ENCODE data around the gene FOXC2.
A peak's percentile ranks its signal among the peaks of the same experiment; 100 is the strongest.

Gene FOXC2

DNA sequence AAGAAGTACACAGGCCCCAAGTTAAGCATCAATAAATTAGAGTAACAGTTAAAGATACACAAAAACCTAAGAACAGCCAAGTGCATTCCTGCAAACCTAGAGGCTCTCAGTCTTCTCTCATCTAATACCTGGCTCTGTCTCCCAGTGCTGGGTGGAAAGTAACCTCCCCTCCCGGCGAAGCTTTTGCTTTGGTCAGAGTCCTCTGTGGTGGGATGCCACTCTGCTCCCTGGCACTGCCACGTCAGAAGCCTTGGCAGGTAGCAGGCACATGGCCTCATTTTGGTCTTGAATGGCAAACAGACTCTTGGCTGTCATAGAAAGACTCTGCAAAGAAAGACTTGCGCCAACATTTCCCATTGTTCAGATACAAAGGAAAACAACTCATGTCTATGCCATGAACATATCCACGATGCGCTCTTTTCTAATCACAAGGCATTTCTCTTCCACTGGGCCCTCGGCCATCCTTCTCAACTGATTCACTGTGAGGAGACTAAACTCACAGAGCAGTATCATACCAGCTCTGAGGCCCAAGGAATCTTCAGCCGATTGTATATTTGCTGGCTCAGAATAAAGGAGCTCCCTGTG, 32.8 kb upstream of the FOXC2 start:
- no peak for DNase-seq

DNA sequence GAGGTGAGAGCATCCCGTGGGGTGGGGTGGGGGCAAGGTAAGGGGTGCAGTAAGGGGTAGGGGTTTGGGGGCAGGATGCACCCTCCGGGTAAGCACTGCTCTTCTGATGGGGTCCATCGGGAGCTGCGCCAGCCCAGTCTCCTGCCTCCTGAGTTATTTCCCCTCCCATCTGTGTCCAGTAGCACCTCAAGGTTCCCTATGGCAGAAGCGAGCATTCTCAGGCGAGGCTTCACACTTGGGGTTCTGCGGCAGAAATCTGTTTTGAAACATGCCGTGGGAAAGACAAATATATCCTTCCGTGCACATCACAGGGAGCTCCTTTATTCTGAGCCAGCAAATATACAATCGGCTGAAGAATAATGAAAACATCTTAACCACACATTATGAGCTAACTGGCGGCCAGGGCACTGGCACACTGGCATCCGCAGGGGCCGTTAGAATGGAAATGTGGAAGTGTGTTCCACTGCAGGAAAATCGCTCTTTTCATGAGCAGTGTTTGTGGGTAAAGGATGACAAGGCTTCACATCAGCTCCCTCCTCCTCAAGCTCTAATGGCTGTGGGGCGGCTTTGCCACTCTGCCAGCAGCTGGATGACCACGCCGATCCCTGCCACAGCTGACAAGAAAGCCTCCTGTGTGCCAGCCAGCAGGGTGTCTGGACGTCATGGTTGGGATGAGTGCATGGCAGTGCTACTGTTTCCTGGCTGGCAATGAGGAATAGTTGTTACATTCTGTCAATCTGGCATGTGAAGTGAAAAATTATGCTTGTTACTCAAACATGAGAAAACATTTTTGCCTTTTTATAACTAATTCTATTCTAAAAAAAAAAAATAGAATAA, 31.6 kb upstream of the FOXC2 start:
- DNase-seq, result no peak

DNA sequence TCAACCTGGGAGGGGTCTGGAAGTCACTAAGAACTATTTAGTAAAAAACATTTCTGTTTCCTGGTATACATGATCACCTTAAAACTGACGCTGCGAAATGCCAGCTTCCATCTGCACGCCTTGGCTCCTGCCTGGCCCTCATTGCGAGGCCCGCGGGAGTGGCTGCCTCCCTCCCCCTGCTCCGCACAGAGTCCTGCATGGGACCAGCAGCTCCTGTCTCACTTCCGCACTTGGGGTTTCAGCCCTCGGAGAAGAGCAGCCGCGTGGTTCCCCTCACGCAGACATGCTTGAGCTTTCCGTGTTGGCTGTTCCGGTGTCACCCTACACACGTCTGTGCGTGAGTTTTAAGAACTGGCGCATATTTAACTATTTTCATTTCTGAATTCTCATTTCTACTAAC, 30.0 kb upstream of the FOXC2 start:
- no peak for DNase-seq

DNA sequence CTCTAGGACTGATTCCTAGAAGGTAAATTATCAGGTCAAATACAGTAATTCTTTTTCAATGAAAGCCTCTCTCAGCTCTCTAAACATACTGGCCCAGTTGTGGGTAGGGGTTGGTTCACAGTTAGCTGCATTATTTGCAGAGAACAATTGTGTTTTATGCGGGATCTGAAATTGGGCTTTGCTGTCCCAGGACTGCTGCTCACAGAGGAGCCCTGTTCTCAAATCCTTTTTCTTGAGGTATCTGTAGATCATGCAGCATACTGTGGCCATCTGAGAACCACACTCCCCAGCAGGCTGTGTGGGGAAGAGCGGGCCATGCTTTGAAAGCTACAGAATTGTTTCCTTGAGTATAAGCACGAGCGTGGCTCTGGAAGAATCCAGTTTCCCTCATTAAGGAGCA, 29.1 kb upstream of the FOXC2 start:
- no peak for DNase-seq

DNA sequence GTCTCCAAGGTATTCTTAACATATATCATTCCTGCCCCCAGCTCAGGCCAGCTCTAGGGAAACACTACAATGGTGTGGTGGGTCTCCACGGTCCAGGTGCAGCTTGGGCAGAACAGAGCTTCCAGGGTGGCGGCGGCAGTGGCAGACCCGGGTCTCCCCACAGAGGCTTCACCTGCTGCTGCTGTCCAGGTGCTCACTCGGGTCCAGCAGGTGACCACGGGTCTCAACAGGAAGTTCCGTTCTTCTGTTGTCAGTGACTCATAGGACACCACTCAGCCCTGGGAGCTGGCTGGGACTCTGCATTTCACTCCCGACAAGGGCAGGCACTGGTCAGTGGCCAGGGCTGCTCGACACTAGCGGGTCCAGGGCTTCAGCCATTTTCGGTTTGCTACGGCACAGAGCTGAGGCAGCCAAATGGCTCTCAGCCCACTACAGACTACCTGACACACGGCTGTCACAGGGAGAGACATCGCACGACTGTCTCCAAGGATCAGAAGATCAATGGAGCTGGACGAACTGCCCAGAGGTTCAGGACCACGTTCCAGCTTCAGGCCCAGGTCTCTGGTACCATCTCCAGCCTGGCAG, 28.3 kb upstream of the FOXC2 start:
- DNase-seq, result no peak

DNA sequence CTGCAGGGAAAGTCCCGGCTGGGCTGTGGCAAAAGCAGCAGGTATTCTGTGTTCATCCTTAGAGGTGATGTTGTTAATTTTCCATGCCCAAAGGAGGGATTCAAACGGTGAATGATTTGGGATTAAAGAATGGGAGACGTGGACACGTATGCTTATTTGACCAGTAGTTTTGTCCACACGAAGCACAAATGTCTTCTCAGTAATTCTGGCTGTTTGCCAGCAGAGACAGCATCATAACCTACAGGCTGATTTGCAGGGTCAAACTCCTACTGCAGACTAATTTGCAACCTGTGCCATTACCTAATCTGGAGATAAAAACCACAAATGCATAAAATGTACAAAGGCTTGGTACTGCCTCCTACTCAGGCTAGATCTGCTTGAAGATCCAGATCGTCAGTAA, 25.7 kb upstream of the FOXC2 start:
- DNase-seq, result no peak

DNA sequence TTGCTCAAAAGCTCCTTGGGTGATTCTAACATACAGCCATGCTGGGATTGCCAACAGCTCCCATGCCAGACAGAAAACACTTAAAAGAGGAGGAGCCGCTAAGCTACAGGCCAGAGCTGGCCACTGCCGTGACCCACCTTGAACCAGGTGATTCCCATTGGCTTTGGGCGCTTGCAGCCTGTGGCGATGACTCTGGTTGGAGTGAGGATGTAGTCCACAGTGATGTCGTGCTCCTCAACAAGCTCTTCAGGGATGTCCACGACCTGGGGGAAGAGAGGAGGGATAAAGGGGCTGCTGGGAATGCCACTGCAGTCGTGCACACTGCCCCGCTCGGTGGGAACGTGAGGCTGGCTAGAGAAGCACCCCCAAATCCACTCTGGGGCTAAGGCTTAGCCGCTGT, 25.1 kb upstream of the FOXC2 start:
- DNase-seq, result no peak

DNA sequence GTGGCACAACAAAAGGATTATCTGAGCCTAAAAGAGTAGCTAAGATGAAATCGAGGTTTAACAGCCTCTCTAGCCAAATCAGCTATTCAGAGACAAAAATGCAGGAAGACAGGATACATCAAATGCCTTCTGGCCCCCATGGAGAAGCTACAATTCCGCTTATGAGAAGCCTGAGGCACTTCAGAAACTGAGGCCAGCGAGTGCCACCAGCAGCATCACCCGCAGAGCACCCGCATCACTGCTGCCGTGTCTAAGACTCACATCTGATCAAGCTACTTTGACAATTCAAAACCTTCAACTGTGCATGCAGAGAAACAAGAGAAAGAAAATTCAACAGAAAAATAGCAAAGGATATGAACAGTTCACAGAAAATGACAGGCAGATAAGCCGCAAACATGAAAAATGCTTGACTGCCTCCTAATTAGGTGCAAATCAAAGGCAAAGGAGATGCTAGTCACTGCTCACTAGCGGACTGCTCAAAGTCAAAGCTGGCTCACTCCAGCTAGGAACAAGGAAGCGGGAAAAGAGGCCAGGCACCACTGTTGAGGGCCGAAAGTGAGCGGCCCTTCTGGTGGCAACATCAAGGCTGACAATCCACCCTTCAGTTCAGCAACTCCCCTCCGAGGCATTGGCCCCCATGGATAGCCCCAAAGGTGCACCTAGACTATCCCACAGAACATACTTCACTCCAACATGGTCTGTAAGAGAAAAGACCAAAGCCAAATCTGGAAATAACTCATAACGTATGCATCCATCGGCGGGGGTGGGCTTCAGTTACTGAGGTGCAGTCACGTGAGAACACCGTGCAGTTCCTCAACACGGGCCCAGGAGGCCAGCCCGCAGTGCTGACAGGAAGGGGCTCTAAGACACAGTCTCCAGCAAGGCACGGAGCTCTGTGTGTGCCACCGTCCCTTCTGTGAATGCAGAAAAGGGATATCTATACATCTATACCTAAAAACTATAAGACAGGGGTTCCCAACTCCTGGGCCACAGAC, 23.6 kb upstream of the FOXC2 start:
- no peak for DNase-seq

DNA sequence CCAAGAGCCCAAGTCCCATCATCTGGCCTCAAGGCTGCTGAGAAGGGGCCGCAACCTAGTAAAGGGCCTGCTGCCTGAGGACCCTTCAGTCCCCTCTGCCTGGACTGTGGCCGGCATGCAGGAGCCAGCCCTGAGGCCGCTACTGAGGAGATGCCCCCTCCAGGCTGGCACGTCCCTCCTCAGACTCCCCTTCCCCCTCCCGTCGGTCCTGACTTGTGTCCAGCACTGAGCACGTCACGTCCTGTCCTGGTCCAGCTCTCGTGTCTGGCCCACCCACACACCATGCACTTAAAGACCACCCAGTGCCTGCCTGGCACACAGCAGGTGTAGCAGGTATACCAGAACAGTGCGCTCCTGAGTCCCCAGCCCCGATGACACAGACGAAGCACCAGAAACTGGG, 21.1 kb upstream of the FOXC2 start:
- DNase-seq, result no peak

DNA sequence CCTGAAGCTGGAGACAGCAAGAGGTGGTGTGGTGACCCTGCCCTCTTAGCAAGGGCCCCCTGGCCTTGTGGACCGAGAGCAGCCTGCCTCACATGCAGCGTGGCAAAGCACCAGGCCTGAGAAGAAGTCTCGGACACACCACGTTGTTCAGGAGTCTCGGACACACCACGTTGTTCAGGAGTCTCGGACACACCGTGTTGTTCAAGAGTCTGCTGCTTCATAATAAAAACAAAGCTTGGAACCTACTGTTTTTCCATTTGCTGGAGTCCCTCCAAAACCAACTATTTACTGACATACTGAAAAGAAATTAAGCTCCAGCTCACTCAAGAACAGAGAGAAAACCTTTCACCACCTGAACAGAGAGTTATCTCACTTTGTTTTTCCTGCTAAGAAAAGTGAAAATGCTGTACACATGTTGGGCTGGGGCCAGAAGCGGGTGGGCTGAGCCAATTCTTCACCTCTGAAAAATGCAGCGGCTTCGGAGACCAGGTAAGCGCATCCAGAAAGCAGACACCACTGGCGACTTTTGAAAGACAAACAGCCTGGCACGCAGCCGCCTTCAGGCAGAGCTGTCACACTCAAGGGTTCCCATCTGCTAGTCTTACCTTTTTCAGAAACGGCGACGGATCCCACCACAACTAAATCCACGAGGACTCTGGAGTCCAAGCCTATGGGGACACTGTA, 20.5 kb upstream of the FOXC2 start:
- no peak for DNase-seq

DNA sequence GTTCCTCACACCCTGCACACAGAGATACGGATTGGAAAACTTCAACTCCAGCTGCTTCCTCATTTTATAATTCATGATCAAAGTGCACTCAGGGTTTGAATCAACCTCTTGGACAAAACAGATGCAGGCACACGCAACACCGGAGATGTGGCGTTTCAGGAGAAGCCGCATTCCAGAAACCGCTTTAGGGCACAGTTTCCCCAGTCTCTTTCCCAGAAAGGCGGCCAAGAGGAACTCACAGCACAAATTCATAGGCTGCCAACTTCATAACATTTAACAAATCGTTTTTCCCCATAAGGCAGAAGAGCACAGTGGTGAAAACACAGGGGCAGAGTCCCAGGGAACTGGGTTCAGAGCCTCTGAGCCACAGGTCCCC, 20.0 kb upstream of the FOXC2 start:
- DNase-seq, result no peak

DNA sequence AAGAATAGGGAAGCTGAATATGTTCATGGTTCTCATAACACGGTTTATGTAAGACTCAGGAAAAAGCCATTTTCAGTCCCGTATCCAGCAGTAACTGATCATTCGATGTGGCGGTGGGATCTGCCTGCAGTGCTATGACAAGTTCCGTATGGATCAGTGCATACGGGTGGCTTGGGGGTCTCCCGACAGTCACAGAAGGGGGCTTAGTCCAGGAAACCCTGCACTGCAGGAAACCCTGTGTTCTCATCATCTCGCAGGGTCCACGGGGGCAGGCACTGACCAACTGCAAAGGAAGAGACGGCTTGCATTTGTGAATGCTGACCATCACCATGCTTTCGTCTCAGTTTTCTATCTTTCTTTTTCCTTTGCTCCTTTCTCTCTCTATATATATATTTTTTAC, 19.3 kb upstream of the FOXC2 start:
- no peak for DNase-seq

DNA sequence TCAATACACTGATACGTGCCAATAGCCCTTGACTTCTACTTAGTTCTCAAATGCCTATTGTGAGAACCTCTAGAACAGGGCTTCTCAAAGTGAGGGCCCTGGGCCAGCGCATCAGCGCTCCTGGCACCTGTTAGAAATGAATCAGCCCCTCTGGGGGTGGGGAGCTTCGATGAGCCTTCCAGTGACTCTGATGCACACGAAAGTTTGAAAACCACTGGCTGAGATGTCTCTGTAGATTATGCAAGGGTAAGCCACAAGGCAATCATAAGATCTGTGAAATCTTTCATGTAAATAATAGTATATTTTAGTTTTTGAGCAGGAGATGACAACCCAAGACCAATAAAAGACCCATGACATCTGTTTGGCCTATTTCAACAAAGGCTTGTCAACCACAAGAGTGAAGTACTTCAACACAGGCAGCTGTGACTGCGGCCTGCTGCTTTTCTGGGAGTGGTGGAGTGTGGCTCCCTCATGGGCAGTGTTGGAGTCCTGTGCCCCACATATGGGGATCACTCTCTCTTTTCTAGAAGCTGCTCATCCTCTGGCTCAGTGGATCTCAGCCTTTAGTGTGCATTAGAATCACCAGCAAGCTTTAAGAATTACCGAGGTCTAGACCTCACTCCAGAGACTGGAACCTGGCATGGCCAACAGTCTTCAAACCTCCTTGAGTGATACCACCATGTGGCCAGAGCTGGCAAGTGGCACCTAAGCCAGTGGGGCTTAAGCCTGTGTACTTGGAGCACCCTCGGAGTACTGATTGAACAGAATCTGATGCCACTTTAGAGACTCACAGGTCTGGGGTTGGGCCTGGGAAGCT, 17.3 kb upstream of the FOXC2 start:
- no peak for DNase-seq

DNA sequence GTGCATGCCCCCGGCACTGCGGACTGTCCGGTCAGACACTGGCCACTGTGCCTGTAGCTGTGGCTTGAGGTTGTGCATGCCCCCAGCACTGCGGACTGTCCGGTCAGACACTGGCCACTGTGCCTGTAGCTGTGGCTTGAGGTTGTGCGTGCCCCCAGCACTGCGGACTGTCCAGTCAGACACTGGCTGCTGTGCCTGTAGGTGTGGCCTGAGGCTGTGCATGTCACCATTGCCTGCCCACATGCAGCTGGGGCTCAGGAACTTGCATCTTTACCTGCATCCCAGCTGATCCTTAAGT, 16.8 kb upstream of the FOXC2 start:
- DNase-seq, result no peak

DNA sequence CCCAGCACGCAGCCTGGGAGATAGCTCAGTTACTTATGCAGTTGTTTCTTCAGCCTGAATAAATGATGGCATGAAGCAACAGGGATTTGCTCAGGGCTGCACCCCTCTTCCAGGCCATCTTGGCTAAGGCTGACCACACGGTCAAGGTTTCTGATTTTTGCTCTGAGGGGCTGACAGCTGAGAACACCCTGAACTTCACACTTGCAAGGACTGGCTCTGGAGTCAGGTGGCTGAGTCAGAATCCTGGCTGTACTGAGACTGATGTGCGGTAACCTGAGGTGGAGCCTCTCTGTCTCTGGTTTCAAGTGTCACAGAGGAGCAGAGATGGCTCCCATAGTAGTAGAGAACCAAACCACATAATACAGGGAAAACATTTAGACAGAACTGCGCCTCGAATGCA, 16.3 kb upstream of the FOXC2 start:
- DNase-seq, result no peak

DNA sequence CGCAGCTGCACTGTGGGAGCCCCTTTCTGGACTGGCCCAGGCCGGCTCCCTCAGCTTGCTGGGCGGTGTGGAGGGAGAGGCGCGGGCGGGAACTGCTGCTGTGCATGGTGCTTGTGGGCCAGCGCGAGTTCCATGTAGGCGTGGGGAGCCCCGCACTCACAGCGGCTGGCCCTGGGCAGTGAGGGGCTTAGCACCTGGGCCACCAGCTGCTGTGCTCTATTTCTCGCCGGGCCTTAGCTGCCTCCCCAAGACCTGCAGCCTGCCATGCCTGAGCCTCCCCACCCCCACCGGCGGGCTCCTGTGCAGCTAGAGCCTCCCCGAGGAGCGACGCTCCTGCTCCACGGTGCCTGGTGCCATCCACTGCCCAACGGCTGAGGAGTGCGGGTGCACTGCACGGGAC, 13.3 kb upstream of the FOXC2 start:
- DNase-seq, result no peak

DNA sequence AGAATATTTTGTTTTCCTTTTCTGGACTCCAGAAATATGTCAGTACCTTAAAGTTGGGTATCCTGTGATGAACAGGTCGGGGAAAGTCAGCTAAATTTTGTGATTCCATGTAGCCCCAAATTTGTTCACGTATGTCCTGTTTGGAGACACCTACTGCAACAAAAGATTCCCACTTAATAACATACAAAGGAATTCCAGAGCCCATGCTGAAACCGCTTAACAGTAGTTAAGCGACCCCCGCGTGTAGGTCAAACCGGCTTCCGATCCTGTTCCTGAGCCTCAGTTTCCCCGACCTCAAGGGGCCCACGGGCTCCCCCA, 12.1 kb upstream of the FOXC2 start:
- no peak for DNase-seq

DNA sequence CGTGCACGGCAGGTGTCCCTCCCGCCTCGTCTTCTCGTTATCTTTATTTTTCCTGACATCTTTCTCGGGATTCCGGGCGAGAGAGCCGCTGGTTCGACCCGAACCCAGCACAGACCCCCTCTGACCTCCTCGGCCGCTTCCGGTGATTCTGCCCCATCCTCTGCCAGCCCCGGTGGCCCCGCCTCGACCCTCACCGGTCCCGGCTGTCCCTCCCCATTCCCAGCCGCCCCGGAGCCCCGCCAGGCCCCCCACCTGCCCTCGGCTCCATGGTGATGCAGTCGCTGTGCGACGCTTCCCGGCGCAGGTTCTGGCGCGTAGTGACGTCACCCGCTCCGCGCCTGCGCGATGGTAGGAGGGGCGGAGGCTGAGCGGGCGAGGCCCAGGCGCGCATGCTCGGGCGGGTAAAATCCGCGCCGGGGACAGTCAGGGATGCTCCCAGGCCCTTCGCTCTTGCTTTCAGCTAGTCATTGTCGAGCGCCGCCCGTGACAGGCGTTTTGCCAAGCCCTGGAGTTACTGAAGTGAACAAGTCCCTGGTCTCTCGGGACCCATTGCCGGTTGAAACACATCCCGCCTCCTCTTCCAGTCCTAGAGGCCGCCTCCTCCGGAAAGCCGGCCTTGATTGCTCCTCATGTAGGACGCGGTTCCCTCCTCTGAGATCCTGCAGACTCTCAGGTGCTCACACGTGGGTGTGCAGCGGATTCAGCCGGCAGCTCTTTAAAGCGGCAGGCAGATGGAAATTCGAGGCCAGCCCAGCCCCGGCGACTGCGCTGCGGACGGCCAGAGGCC, 11.5 kb upstream of the FOXC2 start, which contains the start of gene MTHFSD:
Gene MTHFSD, minus strand, starts transcription at position 319 of the 787 bp plus-strand sequence. Its CDS starts 51 bp downstream, at position 268.
- DNase-seq, result peak; percentile 11

DNA sequence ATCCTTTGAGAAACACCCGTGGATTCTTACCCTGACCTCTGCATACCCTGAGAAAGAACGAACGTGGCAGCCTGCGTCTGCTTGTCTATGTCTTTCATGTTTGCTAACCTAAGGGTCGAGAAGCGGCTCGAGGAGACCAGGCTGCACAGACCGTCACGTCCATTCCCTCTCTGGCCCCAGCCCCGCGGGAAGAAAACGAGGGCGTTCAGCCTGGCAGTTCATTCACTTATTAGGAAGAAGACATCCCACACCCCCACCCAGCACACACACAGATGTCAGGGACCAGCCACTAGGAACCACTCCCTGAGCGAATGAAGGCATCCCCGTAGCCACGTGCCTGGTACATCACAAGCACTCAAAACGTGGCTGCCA, 10.9 kb upstream of the FOXC2 start:
- DNase-seq, result no peak

DNA sequence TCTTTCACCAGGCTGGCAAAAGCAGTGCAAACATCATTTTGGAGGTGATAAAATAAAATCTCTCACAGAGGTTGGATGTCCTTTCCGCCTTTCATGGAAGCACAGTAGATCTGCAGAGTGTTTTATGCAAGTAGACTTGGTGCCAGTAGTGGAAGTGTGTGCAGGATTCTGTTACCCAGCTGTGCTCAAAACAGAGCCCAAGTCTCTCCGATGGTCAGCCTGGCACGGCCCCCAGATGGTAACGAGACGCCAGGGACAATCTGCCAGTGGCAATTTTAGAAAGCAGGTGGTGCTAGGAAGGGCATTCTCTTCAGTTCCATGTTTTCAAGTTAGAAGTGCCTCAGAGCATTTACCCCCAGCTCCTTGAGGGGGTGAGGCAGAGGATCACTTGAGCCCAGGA, 10.1 kb upstream of the FOXC2 start:
- no peak for DNase-seq

DNA sequence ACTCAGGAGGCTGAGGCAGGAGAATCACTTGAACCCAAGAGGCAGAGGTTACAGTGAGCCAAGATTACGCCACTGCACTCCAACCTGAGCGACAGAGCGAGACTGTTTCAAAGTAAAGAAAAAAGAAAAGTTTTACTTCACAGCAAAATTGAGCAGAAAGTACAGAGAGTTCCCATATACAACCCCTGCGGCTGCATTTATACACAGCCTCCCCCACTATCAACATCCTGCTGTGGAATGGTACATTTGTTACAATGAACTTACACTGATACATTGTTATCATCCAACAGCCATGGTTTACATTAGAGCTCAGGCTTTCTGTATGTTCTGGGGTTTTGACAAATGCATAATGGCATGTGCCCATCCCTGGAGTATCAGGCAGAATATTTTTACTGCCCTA, 9.0 kb upstream of the FOXC2 start:
- DNase-seq, result no peak
